Inflammatory macrophage treated with lipopolysaccharide for 1 hour (primary cell): ENCODE measurements around the gene KCNMA1.
"Not testable (repeated sequence)": the region's sequence is repeated elsewhere in the genome, so short reads cannot be mapped to it uniquely, and the experiment has no call there.

Experiments
- DNase-seq, 2 donors: peaks; one replicate each; pipeline ENCODE4 v3.0.0-alpha.2; 2020 to 2022

KCNMA1 gene

GRCh38 chr10:77409697-77410471 lies 227.7 kb downstream of the KCNMA1 start:
- DNase-seq, result no peak

- no peak for DNase-seq
Observed at GRCh38 chr10:77408259-77408658, 229.3 kb downstream of the KCNMA1 start.

GRCh38 chr10:77406764-77407430 lies 230.7 kb downstream of the KCNMA1 start:
- no peak for DNase-seq

GRCh38 chr10:77405771-77406241 lies 231.8 kb downstream of the KCNMA1 start:
- peak; percentile 5 to 60 for DNase-seq

- no peak for DNase-seq
Observed at GRCh38 chr10:77404810-77405209, 232.8 kb downstream of the KCNMA1 start.

- no peak for DNase-seq
Observed at GRCh38 chr10:77403761-77404160, 233.8 kb downstream of the KCNMA1 start.

GRCh38 chr10:77401683-77402082 lies 235.9 kb downstream of the KCNMA1 start:
- DNase-seq, result no peak

- no peak for DNase-seq
Observed at GRCh38 chr10:77400033-77400432, 237.6 kb downstream of the KCNMA1 start.

GRCh38 chr10:77398986-77399755 lies 238.4 kb downstream of the KCNMA1 start:
- no peak for DNase-seq

- no peak for DNase-seq
Observed at GRCh38 chr10:77398558-77398957, 239.1 kb downstream of the KCNMA1 start.

GRCh38 chr10:77397103-77397502 lies 240.5 kb downstream of the KCNMA1 start:
- no peak for DNase-seq

- DNase-seq, result no peak
Observed at GRCh38 chr10:77396290-77396689, 241.3 kb downstream of the KCNMA1 start.

- DNase-seq, result no peak
Observed at GRCh38 chr10:77393821-77394501, 243.6 kb downstream of the KCNMA1 start.

- DNase-seq, result no peak
Observed at GRCh38 chr10:77393411-77393810, 244.2 kb downstream of the KCNMA1 start.

GRCh38 chr10:77392851-77393250 lies 244.8 kb downstream of the KCNMA1 start:
- DNase-seq, result no peak

GRCh38 chr10:77392236-77392721 lies 245.3 kb downstream of the KCNMA1 start:
- DNase-seq, result no peak

- DNase-seq, result peak; percentile 25 to 76
Observed at GRCh38 chr10:77391605-77392235, 245.9 kb downstream of the KCNMA1 start.

- DNase-seq, result no peak
Observed at GRCh38 chr10:77390481-77390891, 247.1 kb downstream of the KCNMA1 start.

GRCh38 chr10:77388571-77389100 lies 249.0 kb downstream of the KCNMA1 start:
- no peak for DNase-seq

- DNase-seq, result not testable (repeated sequence)
Observed at GRCh38 chr10:77387701-77388100, 249.9 kb downstream of the KCNMA1 start.

GRCh38 chr10:77387247-77387646 lies 250.4 kb downstream of the KCNMA1 start:
- DNase-seq, result no peak

- peak in 1 of 2 donors; percentile 16 for DNase-seq
Observed at GRCh38 chr10:77386838-77387237, 250.8 kb downstream of the KCNMA1 start.
